Dendritic cell treated with granulocyte-macrophage colony-stimulating factor and Interleukin-4, amounts not matched to agents 40 ng/mL and 50 ng/mL, for 4 days (primary cell): Measurements from ENCODE around the gene ARMC9.
"Not testable (repeated sequence)": the region's sequence is repeated elsewhere in the genome, so short reads cannot be mapped to it uniquely, and the experiment has no call there.

Source experiments
- H3K27ac Mint-ChIP-seq: one replicate; pipeline ENCODE4 v1.8.0; 2022; ENCODE audit warnings: mild to moderate bottlenecking, mixed read lengths
- H3K27me3 Mint-ChIP-seq: one replicate; pipeline ENCODE4 v1.8.0; 2022; ENCODE audit warnings: mild to moderate bottlenecking, mixed read lengths
- H3K36me3 Mint-ChIP-seq: one replicate; pipeline ENCODE4 v1.8.0; 2022; ENCODE audit warnings: low read depth, mixed read lengths
- H3K4me1 Mint-ChIP-seq: one replicate; pipeline ENCODE4 v1.8.0; 2022; ENCODE audit warnings: low read depth, mixed read lengths
- H3K4me3 Mint-ChIP-seq: one replicate; pipeline ENCODE4 v1.8.0; 2022; ENCODE audit warnings: mild to moderate bottlenecking, moderate library complexity, mixed read lengths
- H3K9me3 Mint-ChIP-seq: one replicate; pipeline ENCODE4 v1.8.0; 2022; ENCODE audit warnings: mixed read lengths
- intact Hi-C: fragments of 100-400 bp; cut with micrococcal nuclease; formaldehyde crosslinking; loops from one replicate; pipeline ENCODE4 v1.15.0; 2022

The ARMC9 gene

DNA sequence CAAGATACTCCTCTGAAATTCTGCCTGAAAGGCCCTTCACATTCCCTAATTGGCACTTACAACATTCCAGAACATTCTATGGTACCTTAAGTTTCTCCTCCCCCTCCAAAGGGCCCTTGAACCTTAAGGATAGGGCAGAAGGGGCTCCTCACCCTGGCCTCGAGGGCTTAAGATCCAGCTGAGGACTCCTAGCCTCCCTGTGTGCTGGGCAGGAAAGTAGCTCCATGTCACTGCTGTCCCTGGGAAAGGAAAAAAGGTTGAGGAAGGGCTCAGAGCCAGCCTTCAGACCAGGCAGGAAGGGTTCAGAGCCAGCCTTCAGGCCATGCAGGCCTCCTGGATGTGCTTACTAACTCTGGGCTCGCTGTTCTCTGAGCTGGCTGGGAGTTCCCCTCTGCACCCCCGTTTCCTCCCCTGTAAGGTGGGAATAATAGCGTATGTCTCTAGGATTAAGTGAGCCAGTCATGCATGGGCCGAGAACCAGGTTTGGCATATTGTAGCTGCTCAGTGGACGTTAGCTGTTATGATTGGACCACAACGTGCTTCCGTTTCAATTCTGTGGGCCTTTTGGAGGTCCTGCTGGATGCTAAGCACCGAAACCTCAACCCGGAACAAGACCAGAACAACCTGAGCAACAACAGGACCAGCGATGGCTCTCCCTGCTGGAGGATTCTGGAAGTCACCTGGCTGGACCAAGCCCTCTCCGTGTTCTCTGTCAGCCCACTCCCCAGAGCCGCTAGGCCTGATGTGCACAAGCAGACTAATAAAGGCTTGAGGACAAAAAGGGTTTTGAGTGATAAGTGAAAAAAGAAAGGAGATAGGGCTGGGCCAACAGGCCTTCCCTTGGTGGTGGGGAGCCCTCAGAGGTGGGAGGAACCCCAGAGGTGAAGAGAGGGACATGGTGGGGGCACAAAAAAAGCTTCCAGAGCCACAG, 196.0 kb downstream of the ARMC9 start:
- Mint-ChIP-seq H3K36me3 (no peaks in the 10 kb centered on the region), H3K27ac (no peak overlapping the region), H3K9me3 (no peaks in the 10 kb centered on the region), H3K4me1 (peaks cover 58% of the 10 kb centered on the region), H3K4me3 (peak overlapping the region; percentile 37), H3K27me3 (peaks cover 50% of the 10 kb centered on the region)
- intact Hi-C loops: no loop called here

DNA sequence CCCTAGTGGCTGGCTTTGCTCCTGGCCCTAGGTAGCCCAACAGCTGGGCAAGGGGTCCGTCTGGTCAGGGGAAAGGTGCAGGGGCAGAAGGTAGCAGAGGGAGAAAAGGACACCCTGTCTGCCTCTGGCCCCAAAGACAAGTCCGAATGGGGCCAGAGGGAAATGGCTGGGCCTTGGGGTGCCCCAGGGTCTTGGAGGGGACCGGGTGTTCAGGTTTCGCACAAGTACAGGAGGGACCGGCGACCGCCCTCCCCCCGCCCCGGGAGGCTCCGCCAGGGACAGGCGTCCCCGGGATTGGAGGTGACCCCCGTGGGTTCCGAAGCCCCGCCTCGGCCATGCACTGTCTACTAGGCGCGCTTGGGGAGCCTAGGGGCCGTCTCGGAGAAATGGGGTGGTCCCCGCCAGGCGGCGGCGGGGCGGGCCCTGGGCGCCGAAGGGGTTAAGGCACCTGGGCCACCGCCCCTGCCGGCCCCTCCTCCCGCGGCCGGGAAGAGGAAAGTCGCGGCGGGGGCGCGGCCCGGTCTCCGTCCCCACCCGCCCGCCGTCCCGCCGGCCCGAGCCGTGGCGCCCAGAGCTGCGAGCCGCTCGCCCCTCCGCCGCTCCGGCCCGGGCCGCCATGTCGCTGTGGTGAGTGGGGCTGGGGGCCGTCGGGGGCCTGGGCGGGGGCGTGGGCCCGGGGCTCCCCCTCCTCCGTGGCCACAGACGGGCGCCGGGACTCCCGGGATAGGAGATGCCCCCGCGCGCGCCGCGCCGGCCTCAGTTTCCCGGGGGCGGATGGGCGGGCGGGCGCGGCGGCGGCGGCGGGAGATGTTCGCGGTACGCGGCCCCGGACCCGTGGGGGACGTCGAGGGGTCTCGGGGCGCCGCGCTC, 197.0 kb downstream of the ARMC9 start, which contains the start of gene B3GNT7:
Gene B3GNT7 (plus strand): TSS at position 523 of the 870 bp plus-strand sequence. CDS start 94 bp downstream, at position 617.
- Mint-ChIP-seq H3K4me1 (peaks cover 55% of the 10 kb centered on the region), H3K4me3 (peak within 1 kb of the TSS; percentile 64), H3K36me3 (no peaks in the 10 kb centered on the region), H3K9me3 (no peaks in the 10 kb centered on the region), H3K27ac (peak within 1 kb of the TSS; percentile 57), H3K27me3 (peaks cover 48% of the 10 kb centered on the region)
- intact Hi-C loops: no loop called here

DNA sequence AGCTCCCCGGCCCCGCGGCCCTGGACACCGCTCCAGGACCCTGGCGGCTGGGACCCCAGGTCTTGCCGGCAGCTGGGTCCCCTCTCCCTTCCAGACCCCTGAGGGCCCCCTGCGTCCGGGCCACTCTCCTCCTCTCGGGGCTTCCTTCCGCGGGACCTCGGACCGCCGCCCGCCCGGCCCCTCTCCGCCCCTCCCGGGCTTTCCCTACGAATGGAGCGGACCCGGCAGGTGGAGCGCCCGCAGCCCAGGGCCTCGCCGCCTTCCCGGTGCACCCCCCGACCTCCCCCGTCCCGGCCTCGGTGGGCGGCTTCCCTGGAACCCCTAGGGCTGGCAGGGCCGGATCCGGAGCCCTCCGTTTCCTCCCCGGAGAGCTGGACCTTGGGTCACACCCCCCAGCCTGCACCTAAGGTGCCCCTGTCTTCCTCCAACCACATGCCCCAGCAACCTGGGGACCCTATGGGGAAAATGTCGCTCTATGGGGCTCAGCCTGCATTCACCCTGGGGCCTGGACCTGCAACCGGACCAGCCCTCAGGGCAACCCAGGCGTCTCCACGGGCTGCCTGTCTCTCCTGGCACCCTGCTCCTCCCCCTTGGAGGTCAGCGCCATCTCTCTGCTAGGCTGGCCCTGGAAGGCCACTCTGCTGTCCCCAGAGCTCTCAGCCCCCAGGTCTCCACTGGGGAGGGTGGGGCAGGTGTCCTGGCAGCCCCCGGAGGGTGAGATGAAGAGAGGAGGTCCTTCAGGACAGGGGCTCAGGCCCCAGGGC, 197.8 kb downstream of the ARMC9 start:
- no peaks in the 10 kb centered on the region for H3K36me3 Mint-ChIP-seq
- H3K9me3 Mint-ChIP-seq: no peaks in the 10 kb centered on the region
- H3K4me3 Mint-ChIP-seq: peak overlapping the region; percentile 64
- H3K27me3 Mint-ChIP-seq: peaks cover 48% of the 10 kb centered on the region
- H3K27ac Mint-ChIP-seq: peak overlapping the region; percentile 57
- H3K4me1 Mint-ChIP-seq: peaks cover 51% of the 10 kb centered on the region
- intact Hi-C loops: no loop called here

DNA sequence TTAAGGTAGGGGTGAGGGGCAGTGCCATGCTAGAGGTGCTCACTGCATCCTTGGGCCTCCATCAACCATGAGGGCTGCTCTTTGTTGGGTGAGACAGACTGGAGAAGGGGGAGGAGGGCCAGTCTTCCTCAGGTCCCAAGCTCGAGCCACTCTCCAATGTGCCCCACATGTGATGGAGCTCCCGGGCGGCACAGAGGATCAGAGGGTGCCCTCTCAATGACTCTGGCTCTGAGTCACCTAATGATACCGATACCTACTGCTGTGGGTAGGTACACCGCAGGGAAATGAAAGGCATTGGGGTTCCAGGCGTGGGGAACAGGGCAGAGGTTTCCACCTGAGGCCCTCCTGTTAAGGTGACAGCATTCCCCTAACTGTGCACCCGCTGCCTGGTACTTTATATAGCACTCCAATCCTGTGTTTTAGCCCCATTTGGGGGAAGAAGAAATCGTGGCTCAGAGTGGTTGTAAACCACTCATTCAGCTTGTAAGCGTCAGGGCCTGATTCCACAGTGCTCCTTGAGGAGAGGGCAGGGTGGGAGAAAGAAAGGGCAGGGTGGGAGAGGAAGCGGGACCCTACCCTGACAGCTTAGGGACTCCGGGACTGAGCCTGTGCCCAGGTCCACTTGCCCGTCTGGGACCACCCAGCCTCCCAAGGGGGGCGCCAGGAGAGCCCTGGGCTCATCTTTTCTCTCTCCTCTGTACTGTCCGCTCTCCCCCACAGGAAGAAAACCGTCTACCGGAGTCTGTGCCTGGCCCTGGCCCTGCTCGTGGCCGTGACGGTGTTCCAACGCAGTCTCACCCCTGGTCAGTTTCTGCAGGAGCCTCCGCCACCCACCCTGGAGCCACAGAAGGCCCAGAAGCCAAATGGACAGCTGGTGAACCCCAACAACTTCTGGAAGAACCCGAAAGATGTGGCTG, 198.8 kb downstream of the ARMC9 start:
- intact Hi-C loops: no loop called here
- Mint-ChIP-seq H3K4me3 (no peak overlapping the region), H3K9me3 (no peaks in the 10 kb centered on the region), H3K27me3 (peaks cover 41% of the 10 kb centered on the region), H3K4me1 (peaks cover 40% of the 10 kb centered on the region), H3K27ac (no peak overlapping the region), H3K36me3 (no peaks in the 10 kb centered on the region)

DNA sequence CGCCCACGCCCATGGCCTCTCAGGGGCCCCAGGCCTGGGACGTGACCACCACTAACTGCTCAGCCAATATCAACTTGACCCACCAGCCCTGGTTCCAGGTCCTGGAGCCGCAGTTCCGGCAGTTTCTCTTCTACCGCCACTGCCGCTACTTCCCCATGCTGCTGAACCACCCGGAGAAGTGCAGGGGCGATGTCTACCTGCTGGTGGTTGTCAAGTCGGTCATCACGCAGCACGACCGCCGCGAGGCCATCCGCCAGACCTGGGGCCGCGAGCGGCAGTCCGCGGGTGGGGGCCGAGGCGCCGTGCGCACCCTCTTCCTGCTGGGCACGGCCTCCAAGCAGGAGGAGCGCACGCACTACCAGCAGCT, 199.5 kb downstream of the ARMC9 start:
- no peaks in the 10 kb centered on the region for H3K9me3 Mint-ChIP-seq
- H3K27ac Mint-ChIP-seq: no peak overlapping the region

DNA sequence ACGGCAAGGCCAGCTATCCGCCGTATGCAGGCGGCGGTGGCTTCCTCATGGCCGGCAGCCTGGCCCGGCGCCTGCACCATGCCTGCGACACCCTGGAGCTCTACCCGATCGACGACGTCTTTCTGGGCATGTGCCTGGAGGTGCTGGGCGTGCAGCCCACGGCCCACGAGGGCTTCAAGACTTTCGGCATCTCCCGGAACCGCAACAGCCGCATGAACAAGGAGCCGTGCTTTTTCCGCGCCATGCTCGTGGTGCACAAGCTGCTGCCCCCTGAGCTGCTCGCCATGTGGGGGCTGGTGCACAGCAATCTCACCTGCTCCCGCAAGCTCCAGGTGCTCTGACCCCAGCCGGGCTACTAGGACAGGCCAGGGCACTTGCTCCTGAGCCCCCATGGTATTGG, 200.2 kb downstream of the ARMC9 start:
- Mint-ChIP-seq H3K27me3 (peaks cover 32% of the 10 kb centered on the region), H3K4me3 (no peak overlapping the region), H3K4me1 (peaks cover 27% of the 10 kb centered on the region), H3K9me3 (no peaks in the 10 kb centered on the region), H3K27ac (no peak overlapping the region), H3K36me3 (no peaks in the 10 kb centered on the region)
- intact Hi-C loops: no loop called here

More for the DNA sequence above, 199.5 kb downstream of the ARMC9 start:
- Mint-ChIP-seq H3K27me3 (peaks cover 37% of the 10 kb centered on the region), H3K4me3 (no peak overlapping the region), H3K4me1 (peaks cover 34% of the 10 kb centered on the region), H3K36me3 (no peaks in the 10 kb centered on the region)
- intact Hi-C loops: no loop called here

DNA sequence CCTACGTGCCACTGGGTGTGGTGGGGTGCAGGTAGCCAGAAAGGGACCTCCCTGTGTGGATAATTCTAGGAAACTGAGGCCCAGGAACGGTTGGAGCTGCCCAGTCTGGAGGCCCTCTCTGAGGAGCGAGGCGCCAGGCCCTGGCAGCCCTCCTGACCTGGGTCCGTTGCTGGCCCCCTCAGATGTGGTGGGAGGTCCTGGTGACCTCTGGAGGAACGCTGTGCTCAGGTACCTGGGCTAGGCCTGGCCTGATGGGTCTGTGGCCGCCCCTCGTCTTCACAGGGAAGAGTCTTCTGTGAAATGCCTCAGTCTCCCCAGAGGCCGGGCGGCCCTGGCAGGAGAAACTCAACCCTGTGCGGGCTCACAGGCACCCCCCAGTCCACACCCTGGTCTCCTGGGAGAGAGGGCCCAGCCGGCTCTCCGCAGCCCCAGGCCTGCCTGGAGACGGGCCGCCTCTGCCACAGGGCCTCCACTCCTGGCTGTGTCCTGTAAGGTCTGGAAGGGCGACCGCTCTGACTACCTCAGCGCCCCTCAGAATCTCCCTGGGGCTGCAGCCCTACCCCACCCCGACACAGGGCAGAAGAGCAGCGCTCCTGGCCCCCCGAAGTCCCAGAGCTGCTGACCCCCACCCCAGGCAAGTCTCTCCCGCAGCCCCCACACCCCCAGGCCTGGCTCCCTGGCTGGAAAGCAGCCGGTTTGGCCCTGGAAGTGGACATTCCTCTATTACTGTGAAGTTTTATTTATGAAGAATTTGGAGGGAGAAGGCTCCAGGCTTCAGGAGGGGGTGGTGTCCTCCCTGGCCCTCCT, 200.8 kb downstream of the ARMC9 start:
- H3K36me3 Mint-ChIP-seq: no peaks in the 10 kb centered on the region
- no peak overlapping the region for H3K4me3 Mint-ChIP-seq
- H3K9me3 Mint-ChIP-seq: no peaks in the 10 kb centered on the region
- peaks cover 26% of the 10 kb centered on the region for H3K27me3 Mint-ChIP-seq
- peaks cover 24% of the 10 kb centered on the region for H3K4me1 Mint-ChIP-seq
- intact Hi-C loops: no loop called here
- H3K27ac Mint-ChIP-seq: no peak overlapping the region

DNA sequence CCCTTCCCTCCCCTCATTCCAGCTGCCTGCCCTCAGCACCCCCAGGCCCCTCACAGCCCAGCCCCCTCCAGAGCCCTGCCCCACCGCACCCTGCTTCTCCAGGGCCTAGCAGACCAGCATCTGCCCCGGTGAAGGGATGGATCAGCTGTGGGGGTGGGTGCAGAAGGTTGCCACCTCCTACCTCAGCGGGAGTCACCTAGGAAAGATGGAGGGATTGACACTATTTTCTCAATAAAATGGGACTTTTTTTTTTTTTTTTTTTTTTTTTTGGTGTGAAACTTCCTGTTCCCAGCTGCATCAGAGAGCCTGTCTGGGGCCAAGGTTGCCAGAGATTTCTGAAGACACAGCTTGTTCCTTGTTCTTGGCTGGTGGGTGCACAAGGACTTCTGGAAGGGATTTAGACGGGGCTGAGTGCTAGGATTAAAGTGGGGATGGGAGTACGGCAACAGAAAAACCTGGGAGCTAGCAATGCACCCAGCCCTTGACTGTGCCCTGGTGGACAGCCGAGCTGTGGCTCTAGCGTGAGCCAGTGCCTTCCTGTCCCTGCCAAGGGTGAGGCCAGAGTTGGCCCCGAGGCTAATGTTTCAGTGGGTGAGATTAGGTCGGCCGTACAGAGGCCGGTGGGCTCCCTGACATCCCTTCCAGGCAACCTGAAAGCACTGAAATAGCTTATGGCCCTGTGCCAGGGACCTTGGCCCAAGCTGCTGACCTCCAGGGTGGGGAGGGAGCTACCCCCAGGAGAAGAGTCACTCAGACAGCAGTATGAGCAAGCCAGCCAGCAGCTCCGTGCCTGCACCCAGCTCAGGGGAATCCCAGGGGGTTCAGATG, 201.6 kb downstream of the ARMC9 start:
- intact Hi-C loops: loop anchor here (5.0 kb wide), 1 partner anchor 103 kb away; no protein-coding TSS in a partner anchor
- Mint-ChIP-seq H3K27ac (peak overlapping the region; percentile 37), H3K4me1 (peaks cover 17% of the 10 kb centered on the region), H3K36me3 (no peaks in the 10 kb centered on the region), H3K27me3 (peaks cover 18% of the 10 kb centered on the region), H3K4me3 (no peak overlapping the region), H3K9me3 (no peaks in the 10 kb centered on the region)

DNA sequence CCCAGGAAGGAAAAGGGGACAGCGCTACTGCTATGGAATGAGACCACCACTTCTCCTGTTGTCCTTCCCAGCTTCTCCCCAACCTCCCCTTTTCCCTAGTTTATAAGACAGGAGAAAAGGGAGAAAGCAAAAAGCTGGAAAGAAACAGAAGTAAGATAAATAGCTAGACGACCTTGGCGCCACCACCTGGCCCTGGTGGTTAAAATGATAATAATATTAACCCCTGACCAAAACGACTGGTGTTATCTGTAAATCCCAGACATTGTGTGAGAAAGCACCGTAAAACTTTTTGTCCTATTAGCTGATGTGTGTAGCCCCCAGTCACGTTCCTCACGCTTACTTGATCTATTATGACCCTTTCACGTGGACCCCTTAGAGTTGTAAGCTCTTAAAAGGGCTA, 202.2 kb downstream of the ARMC9 start:
- H3K4me1 Mint-ChIP-seq: peaks cover 20% of the 10 kb centered on the region
- not testable (repeated sequence) for H3K36me3 Mint-ChIP-seq, H3K27ac Mint-ChIP-seq, H3K4me3 Mint-ChIP-seq, H3K9me3 Mint-ChIP-seq
- intact Hi-C loops: loop anchor here (5.0 kb wide), 1 partner anchor 103 kb away; no protein-coding TSS in a partner anchor
- peaks cover 15% of the 10 kb centered on the region for H3K27me3 Mint-ChIP-seq

DNA sequence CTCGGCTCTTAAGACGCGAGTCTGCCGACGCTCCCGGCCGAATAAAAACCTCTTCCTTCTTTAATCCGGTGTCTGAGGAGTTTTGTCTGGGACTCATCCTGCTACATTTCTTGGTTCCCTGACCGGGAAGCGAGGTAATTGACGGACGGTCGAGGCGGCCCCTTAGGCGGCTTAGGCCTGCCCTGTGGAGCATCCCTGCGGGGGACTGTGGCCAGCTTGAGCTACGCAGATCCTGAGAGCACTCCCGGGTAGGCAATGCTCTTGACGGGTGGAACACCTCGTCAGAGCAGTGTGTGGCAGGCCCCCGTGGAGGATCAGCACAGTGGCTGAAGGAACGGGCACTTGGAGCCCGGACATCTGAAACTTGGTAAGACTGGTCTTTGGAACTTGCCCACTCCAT, 202.7 kb downstream of the ARMC9 start:
- H3K36me3 Mint-ChIP-seq, H3K9me3 Mint-ChIP-seq, H3K4me3 Mint-ChIP-seq: not testable (repeated sequence)
- Mint-ChIP-seq H3K27ac (peak overlapping the region; percentile 36), H3K27me3 (peaks cover 15% of the 10 kb centered on the region), H3K4me1 (peaks cover 24% of the 10 kb centered on the region)
- intact Hi-C loops: loop anchor here (5.0 kb wide), 1 partner anchor 104 kb away; no protein-coding TSS in a partner anchor

DNA sequence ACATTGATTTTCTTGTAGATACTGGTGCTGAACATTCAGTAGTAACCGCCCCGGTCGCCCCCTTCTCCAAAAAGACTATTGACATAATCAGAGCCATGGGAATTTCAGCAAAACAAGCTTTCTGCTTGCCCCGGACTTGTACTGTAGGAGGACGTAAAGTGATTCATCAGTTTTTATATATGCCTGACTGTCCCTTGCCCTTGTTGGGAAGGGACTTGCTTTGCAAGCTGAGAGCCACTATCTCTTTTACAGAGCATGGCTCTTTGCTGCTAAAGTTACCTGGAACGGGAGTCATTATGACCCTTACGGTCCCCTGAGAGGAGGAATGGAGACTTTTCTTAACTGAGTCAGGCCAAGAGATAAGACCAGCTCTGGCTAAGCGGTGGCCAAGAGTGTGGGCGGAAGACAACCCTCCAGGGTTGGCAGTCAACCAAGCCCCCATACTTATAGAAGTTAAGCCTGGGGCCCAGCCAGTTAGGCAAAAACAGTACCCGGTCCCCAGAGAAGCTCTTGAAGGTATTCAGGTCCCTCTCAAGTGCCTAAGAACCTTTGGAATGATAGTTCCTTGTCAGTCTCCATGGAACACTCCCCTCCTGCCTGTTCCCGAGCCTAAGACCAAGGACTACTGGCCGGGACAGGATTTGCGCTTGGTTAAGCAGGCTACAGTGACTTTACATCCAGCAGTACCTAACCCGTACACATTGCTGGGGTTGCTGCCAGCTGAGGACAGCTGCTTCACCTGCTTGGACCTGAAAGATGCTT, 205.2 kb downstream of the ARMC9 start:
- H3K4me3 Mint-ChIP-seq, H3K27me3 Mint-ChIP-seq, H3K36me3 Mint-ChIP-seq, H3K9me3 Mint-ChIP-seq, H3K27ac Mint-ChIP-seq: not testable (repeated sequence)
- peaks cover 18% of the 10 kb centered on the region for H3K4me1 Mint-ChIP-seq
- intact Hi-C loops: loop anchor here (5.0 kb wide), 1 partner anchor 106 kb away; no protein-coding TSS in a partner anchor
